PC-9 (cell line): ENCODE results near the gene MALSU1. TPM values are rescaled to one million over a fixed set of nuclear protein-coding genes. Genes with fewer than 3 reads are reported as not detected.

Experiments
- BruUV-seq: library from RNA; stranded (reverse); fragments of 400-500 nt; replicated peaks from 2 replicates; lab custom pipeline; 2021; lab: Mats Ljungman, UMichigan
- CTCF ChIA-PET: fragments of 300-600 bp; sonication (Branson Sonifier 250); formaldehyde crosslinking; loops from one replicate; lab custom pipeline; 2022; ENCODE audit warnings: antibody characterized with exemption; lab: Charles Lee
- POLR2A ChIA-PET: fragments of 300-600 bp; sonication (Branson Sonifier 250); formaldehyde crosslinking; loops from one replicate; lab custom pipeline; 2022; ENCODE audit warnings: antibody characterized with exemption; ENCODE audit not compliant: unreplicated experiment; lab: Charles Lee
- DNase-seq, 2 experiments: peaks; one replicate each; pipeline versions ENCODE4 v3.0.0 to v3.0.0-alpha.2; 2015 to 2022; ENCODE audit warnings: mixed read lengths in 1 of 2
- H2AFZ ChIP-seq: fragments of 200-600 bp; sonication (generic); 2 replicates; pipeline ENCODE4 v1.8.1; 2017; ENCODE audit warnings: antibody characterized with exemption
- H3F3A ChIP-seq: fragments of 200-600 bp; sonication (generic); 2 replicates; pipeline ENCODE4 v1.8.1; 2017; ENCODE audit warnings: antibody characterized with exemption, mild to moderate bottlenecking, low read depth; ENCODE audit not compliant: insufficient read depth
- H3K27ac ChIP-seq: fragments of 200-600 bp; sonication (generic); 2 replicates; pipeline ENCODE4 v1.6.1; 2016; ENCODE audit warnings: mixed run types
- H3K27me3 ChIP-seq: fragments of 200-600 bp; sonication (generic); 2 replicates; pipeline ENCODE4 v1.6.1; 2016; ENCODE audit warnings: low read depth, mixed run types; ENCODE audit not compliant: insufficient read depth
- H3K36me3 ChIP-seq: fragments of 200-600 bp; sonication (generic); 2 replicates; pipeline ENCODE4 v1.6.1; 2016; ENCODE audit warnings: low read depth, mixed run types
- H3K4me1 ChIP-seq: fragments of 200-600 bp; sonication (generic); replicated peaks from 2 replicates; pipeline ENCODE4 v1.6.1; 2016; ENCODE audit warnings: mixed run types; ENCODE audit not compliant: insufficient read depth
- H3K4me2 ChIP-seq: fragments of 200-600 bp; sonication (generic); 2 replicates; pipeline ENCODE4 v1.6.1; 2017; ENCODE audit warnings: mixed run types
- H3K4me3 ChIP-seq: fragments of 200-600 bp; sonication (generic); 2 replicates; pipeline ENCODE4 v1.6.1; 2016; ENCODE audit warnings: mixed run types
- H3K79me2 ChIP-seq: fragments of 200-600 bp; sonication (generic); 2 replicates; pipeline ENCODE4 v1.6.1; 2017; ENCODE audit warnings: low read depth, mixed run types
- H3K9me2 ChIP-seq: fragments of 200-600 bp; sonication (generic); 2 replicates; pipeline ENCODE4 v1.8.1; 2017; ENCODE audit warnings: mild to moderate bottlenecking; ENCODE audit not compliant: insufficient read depth
- H3K9me3 ChIP-seq: fragments of 200-600 bp; sonication (generic); 2 replicates; pipeline ENCODE4 v1.8.1; 2016; ENCODE audit warnings: low read depth; ENCODE audit not compliant: insufficient read depth
- H4K20me1 ChIP-seq: fragments of 200-600 bp; sonication (generic); 2 replicates; pipeline ENCODE4 v1.8.1; 2017; ENCODE audit not compliant: insufficient read depth
- CTCF ChIP-seq: fragments of 200-600 bp; sonication (generic); conservative IDR thresholded peaks from 2 replicates; pipeline ENCODE4 v1.6.1; 2017; ENCODE audit warnings: mixed run types, antibody characterized with exemption, mild to moderate bottlenecking, moderate library complexity
- EZH2 ChIP-seq: fragments of 200-600 bp; sonication (generic); IDR thresholded peaks from 2 replicates; pipeline ENCODE4 v1.8.0; 2017; ENCODE audit warnings: antibody characterized with exemption, low read depth
- intact Hi-C: fragments of 100-400 bp; cut with micrococcal nuclease; formaldehyde crosslinking; loops from one replicate; pipeline ENCODE4 v1.10.0; 2022; ENCODE audit not compliant: unreplicated experiment
- total RNA-seq: library from RNA; stranded (reverse); gene quantifications from 2 replicates; pipeline ENCODE4 v1.2.3, GENCODE V29; 2021

The MALSU1 gene
- total RNA-seq, 1 experiment from 2014 or later = 105 TPM

- Histone ChIP-seq H3K79me2 (no peaks in the 10 kb centered on the region), H2AFZ (no peak overlapping the region), H4K20me1 (no peaks in the 10 kb centered on the region), H3K4me3 (no peak overlapping the region), H3K4me1 (peaks cover 19% of the 10 kb centered on the region), H3K4me2 (no peak overlapping the region), H3K9me2 (no peaks in the 10 kb centered on the region), H3K27me3 (no peaks in the 10 kb centered on the region), H3K27ac (no peak overlapping the region), H3K9me3 (no peaks in the 10 kb centered on the region), H3K36me3 (no peaks in the 10 kb centered on the region), H3F3A (peaks cover 20% of the 10 kb centered on the region)
- ChIA-PET CTCF (interaction anchor here (0.6 kb wide), 1 partner anchor 172 kb away, joined by 13 read pairs; no protein-coding TSS in a partner anchor), POLR2A (no interaction called here)
- TF ChIP-seq CTCF (peak; percentile 32; the same call in 1 of the 2 replicates), EZH2 (no peak)
- BruUV-seq = no TSS peak
- intact Hi-C loops = loop anchor here (5.0 kb wide), 1 partner anchor 36 kb away; no protein-coding TSS in a partner anchor
- no peak for DNase-seq
These were observed 22.8 kb upstream of the MALSU1 start for GRCh38 chr7:23276376-23276775.

GRCh38 chr7:23276947-23277346 is 22.2 kb upstream of the MALSU1 start:
- BruUV-seq = no TSS peak
- H3K4me1 ChIP-seq = peaks cover 19% of the 10 kb centered on the region
- no peaks in the 10 kb centered on the region for H4K20me1 ChIP-seq

GRCh38 chr7:23277359-23277989 is 21.7 kb upstream of the MALSU1 start:
- no peak for TF ChIP-seq EZH2
- peak; percentile 95 for TF ChIP-seq CTCF
- DNase-seq = peak; percentile 58 to 66
- Histone ChIP-seq H3K9me2 (no peaks in the 10 kb centered on the region), H3K79me2 (no peaks in the 10 kb centered on the region), H3K27ac (no peak overlapping the region), H4K20me1 (no peaks in the 10 kb centered on the region), H3K4me2 (no peak overlapping the region), H3K36me3 (no peaks in the 10 kb centered on the region), H3K4me1 (peaks cover 19% of the 10 kb centered on the region), H3K27me3 (no peaks in the 10 kb centered on the region), H3K9me3 (no peaks in the 10 kb centered on the region), H2AFZ (no peak overlapping the region), H3K4me3 (no peak overlapping the region), H3F3A (peaks cover 16% of the 10 kb centered on the region)
- intact Hi-C loops = loop anchor here (1.0 to 5.0 kb wide), 3 partner anchors 22 to 268 kb away; partner anchors contain the start of gene MALSU1
- no TSS peak for BruUV-seq
- CTCF ChIA-PET = interaction anchor here (0.6 kb wide), 1 partner anchor 251 kb away, joined by 9 read pairs; no protein-coding TSS in a partner anchor
- POLR2A ChIA-PET = no interaction called here

More at GRCh38 chr7:23276947-23277346, 22.2 kb upstream of the MALSU1 start:
- no peaks in the 10 kb centered on the region for H3K9me3 ChIP-seq
- ChIA-PET POLR2A (no interaction called here), CTCF (no interaction called here)
- no peaks in the 10 kb centered on the region for H3K9me2 ChIP-seq
- TF ChIP-seq CTCF (no peak), EZH2 (no peak)
- H3F3A ChIP-seq = peaks cover 20% of the 10 kb centered on the region
- H3K27me3 ChIP-seq = no peaks in the 10 kb centered on the region
- H3K4me2 ChIP-seq = no peak overlapping the region
- no peak overlapping the region for H3K27ac ChIP-seq
- no peak for DNase-seq
- H3K79me2 ChIP-seq = no peaks in the 10 kb centered on the region
- H3K36me3 ChIP-seq = no peaks in the 10 kb centered on the region
- H3K4me3 ChIP-seq = no peak overlapping the region
- no peak overlapping the region for H2AFZ ChIP-seq
- intact Hi-C loops = loop anchor here (1.0 to 5.0 kb wide), 3 partner anchors 22 to 268 kb away; partner anchors contain the start of gene MALSU1
